GM10248 (cell line): ENCODE results near the gene ADGRG2.
"Not testable (repeated sequence)": the region's sequence is repeated elsewhere in the genome, so short reads cannot be mapped to it uniquely, and the experiment has no call there.

Source experiments
- CTCF ChIA-PET: fragments of 300-600 bp; sonication (Branson Sonifier 250); formaldehyde crosslinking; extraction: SDS; loops from one replicate; lab custom pipeline; 2021; ENCODE audit warnings: antibody characterized with exemption; lab: Yijun Ruan, JAX
- POLR2A ChIA-PET: fragments of 350-650 bp; sonication (Branson Sonifier 250); formaldehyde crosslinking; extraction: SDS; loops from one replicate; lab custom pipeline; 2020; ENCODE audit warnings: antibody characterized with exemption; lab: Yijun Ruan, JAX
- DNase-seq: peaks from one replicate; pipeline ENCODE4 v3.0.0; 2012; ENCODE audit errors: extremely low spot score
- CTCF ChIP-seq: IDR thresholded peaks from 2 replicates; pipeline ENCODE4 v1.5.1; 2012; ENCODE audit warnings: mild to moderate bottlenecking, low read depth; ENCODE audit errors: extremely low read depth, missing control alignments, control extremely low read depth

Gene ADGRG2

GRCh38 chrX:19024366-19024765 lies 97.9 kb downstream of the ADGRG2 start:
- DNase-seq: no peak
- POLR2A ChIA-PET: no interaction called here

DNA sequence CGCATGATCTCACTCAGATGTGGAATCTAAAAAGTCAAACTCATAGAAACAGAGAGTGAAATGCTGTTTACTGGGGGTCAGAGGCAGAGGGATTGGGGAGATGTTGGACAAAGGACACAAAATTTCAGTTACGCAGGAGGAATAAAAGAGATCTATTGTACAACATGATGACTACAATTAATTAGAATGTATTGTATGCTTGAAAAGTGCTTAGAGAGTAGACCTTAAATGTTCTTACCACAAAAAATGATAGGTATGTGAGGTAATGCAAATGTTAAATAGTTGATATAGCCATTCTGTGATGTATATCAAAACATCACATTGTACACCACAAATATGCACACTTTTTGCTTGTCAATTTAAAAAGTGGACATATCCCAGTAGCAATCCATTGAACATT lies 102.3 kb downstream of the ADGRG2 start:
- DNase-seq: no peak
- no peak for TF ChIP-seq CTCF
- CTCF ChIA-PET: interaction anchor here (1.0 kb wide), 1 partner anchor 11 kb away, joined by 3 read pairs; no protein-coding TSS in a partner anchor
- POLR2A ChIA-PET: no interaction called here

More at GRCh38 chrX:19024366-19024765, 97.9 kb downstream of the ADGRG2 start:
- CTCF ChIA-PET: interaction anchor here (0.9 kb wide), 1 partner anchor 15 kb away, joined by 4 read pairs; no protein-coding TSS in a partner anchor
- TF ChIP-seq CTCF: no peak

- no peak for TF ChIP-seq CTCF
- ChIA-PET POLR2A (no interaction called here), CTCF (interaction anchor here (0.8 to 2.3 kb wide), 5 partner anchors 10 to 316 kb away, joined by 3 to 9 read pairs (median 5); no protein-coding TSS in a partner anchor)
- DNase-seq: peak; percentile 36
Observed at GRCh38 chrX:19017271-19017670, 105.0 kb downstream of the ADGRG2 start.

DNA sequence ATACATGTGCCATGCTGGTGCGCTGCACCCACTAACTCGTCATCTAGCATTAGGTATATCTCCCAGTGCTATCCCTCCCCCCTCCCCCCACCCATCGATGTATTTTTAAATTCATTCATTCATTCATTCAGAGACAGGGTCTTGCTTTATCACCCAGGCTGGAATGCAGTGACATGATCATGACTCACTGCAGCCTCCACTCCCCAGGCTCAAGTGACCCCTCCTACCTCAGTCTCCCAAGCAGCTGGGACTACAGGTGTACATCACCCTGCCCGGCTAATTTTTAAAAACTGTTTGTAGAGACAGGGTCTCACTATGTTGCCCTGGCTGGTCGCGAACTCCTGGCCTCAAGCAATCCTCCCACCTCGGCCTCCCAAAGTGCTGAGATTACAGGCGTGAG lies 105.7 kb downstream of the ADGRG2 start:
- POLR2A ChIA-PET, DNase-seq: not testable (repeated sequence)
- CTCF ChIA-PET: interaction anchor here (0.8 to 2.3 kb wide), 4 partner anchors 9 to 317 kb away, joined by 3 to 9 read pairs (median 6); no protein-coding TSS in a partner anchor

DNA sequence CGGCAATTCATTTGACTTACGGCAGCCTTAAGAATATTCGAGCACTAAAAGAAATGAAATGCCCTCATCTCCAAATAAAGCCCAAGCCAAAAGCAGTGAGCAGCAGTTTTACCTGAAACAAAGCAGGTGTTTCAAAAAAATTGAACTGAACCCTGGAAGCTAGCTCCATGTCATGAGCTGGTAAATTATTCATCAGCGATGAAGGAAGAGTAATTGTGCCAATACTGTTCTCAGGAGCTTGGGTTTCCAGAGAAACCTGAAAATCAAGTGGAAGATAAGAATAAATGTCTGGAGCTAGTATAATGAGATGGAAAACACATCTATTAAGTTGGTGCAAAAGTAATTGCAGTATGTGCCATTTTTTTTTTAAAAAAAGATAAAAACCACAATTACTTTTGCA lies 114.4 kb downstream of the ADGRG2 start:
- no peak for DNase-seq

DNA sequence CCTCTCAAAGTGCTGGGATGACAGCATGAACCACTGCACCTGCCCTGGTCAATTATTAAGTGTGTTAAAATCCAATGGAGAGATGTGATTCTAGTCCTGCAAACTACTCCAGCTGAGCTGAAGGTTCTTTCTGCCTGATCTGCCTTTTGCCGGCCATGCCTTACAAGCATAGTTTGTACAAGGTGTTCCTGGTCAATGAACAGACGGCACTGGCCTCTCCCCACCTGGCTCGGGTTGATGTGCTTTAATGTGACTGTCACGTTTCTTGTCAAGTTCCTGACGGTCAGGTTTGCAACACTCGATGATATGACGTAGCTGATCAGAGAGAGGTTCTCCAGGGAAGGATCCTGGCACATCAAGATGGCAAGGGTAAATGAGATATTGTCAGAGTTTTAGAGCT lies 115.3 kb downstream of the ADGRG2 start:
- POLR2A ChIA-PET: no interaction called here
- no peak for TF ChIP-seq CTCF
- CTCF ChIA-PET: interaction anchor here (0.8 to 1.9 kb wide), 3 partner anchors 10 to 327 kb away, joined by 3 to 9 read pairs (median 3); no protein-coding TSS in a partner anchor
- DNase-seq: no peak

More for the DNA sequence above, 114.4 kb downstream of the ADGRG2 start:
- no peak for TF ChIP-seq CTCF
- ChIA-PET CTCF (interaction anchor here (1.9 kb wide), 1 partner anchor 10 kb away, joined by 9 read pairs; no protein-coding TSS in a partner anchor), POLR2A (no interaction called here)

- no peak for DNase-seq
- no peak for TF ChIP-seq CTCF
- POLR2A ChIA-PET: no interaction called here
- CTCF ChIA-PET: no interaction called here
Observed at GRCh38 chrX:19005909-19006308, 116.4 kb downstream of the ADGRG2 start.
